HEK293 (cell line): ENCODE data around the gene FBXO42.

ENCODE experiments used
- CTCF ChIA-PET: fragments of 350-600 bp; formaldehyde crosslinking; extraction: SDS; loops from one replicate; lab custom pipeline; 2021; ENCODE audit warnings: antibody characterized with exemption; lab: Yijun Ruan, JAX
- POLR2A ChIA-PET: fragments of 300-600 bp; formaldehyde crosslinking; extraction: SDS; loops from one replicate; lab custom pipeline; 2020; ENCODE audit warnings: antibody characterized with exemption, inconsistent platforms; lab: Yijun Ruan, JAX
- H3K27ac ChIP-seq: fragments of 200-500 bp; sonication (Bioruptor generic); 2 replicates; pipeline ENCODE4 v1.5.1; 2014; ENCODE audit warnings: low read depth, low read length, control low read depth, inconsistent platforms; ENCODE audit errors: extremely low read depth
- H3K36me3 ChIP-seq, 2 experiments: fragments of 200-500 bp in 1 of 2; sonication (Bioruptor generic) in 1 of 2; 1 replicate in 1 of 2; 2 replicates in 1 of 2; pipeline ENCODE4 v1.5.1; 2014 to 2017; ENCODE audit warnings: inconsistent platforms in 2 of 2, low read length in 2 of 2; ENCODE audit not compliant: control insufficient read depth in 2 of 2, insufficient read depth in 1 of 2
- H3K4me1 ChIP-seq: fragments of 200-500 bp; sonication (Bioruptor generic); 2 replicates; pipeline ENCODE4 v1.5.1; 2014; ENCODE audit warnings: mild to moderate bottlenecking, low read length, inconsistent platforms; ENCODE audit not compliant: control insufficient read depth, insufficient read depth
- H3K4me3 ChIP-seq: 2 replicates; pipeline ENCODE4 v1.5.1; 2011; ENCODE audit warnings: low read depth, mild to moderate bottlenecking, control low read depth, low read length, moderate library complexity
- H3K9me3 ChIP-seq: fragments of 200-500 bp; sonication (Bioruptor generic); 2 replicates; pipeline ENCODE4 v1.5.1; 2014; ENCODE audit warnings: low read depth, low read length, inconsistent platforms; ENCODE audit not compliant: control insufficient read depth, insufficient read depth
- ATF2 ChIP-seq: fragments of 450-650 bp; formaldehyde crosslinking; IDR thresholded peaks from 2 replicates; pipeline ENCODE4 v1.5.1; 2016; ENCODE audit warnings: missing biosample characterization, missing genetic modification characterization, low read depth
- OSR2 ChIP-seq: fragments of 450-650 bp; formaldehyde crosslinking; IDR thresholded peaks from 2 replicates; pipeline ENCODE4 v1.5.1; 2016; ENCODE audit warnings: missing biosample characterization, missing genetic modification characterization
- PRDM1 ChIP-seq: fragments of 450-650 bp; formaldehyde crosslinking; IDR thresholded peaks from 2 replicates; pipeline ENCODE4; 2016; ENCODE audit warnings: missing biosample characterization, missing genetic modification characterization
- PRDM4 ChIP-seq: fragments of 450-650 bp; formaldehyde crosslinking; IDR thresholded peaks from 2 replicates; pipeline ENCODE4 v1.5.1; 2017; ENCODE audit warnings: missing biosample characterization, missing genetic modification characterization
- SETDB1 ChIP-seq: IDR thresholded peaks from one replicate; pipeline ENCODE4 v1.6.1; 2017; ENCODE audit warnings: mild to moderate bottlenecking, low read length, moderate library complexity, mixed read lengths; ENCODE audit not compliant: insufficient read length
- WT1 ChIP-seq: fragments of 450-650 bp; formaldehyde crosslinking; IDR thresholded peaks from 2 replicates; pipeline ENCODE4 v1.5.1; 2016; ENCODE audit warnings: missing biosample characterization, missing genetic modification characterization
- ZBTB11 ChIP-seq: fragments of 450-650 bp; formaldehyde crosslinking; conservative IDR thresholded peaks from 2 replicates; pipeline ENCODE4 v1.5.1; 2016; ENCODE audit warnings: low read depth, missing biosample characterization, missing genetic modification characterization
- ZFP69B ChIP-seq: fragments of 450-650 bp; formaldehyde crosslinking; IDR thresholded peaks from 2 replicates; pipeline ENCODE4 v1.5.1; 2016; ENCODE audit warnings: missing biosample characterization, missing genetic modification characterization
- ZIC2 ChIP-seq: fragments of 450-650 bp; formaldehyde crosslinking; IDR thresholded peaks from 2 replicates; pipeline ENCODE4 v1.5.1; 2016; ENCODE audit warnings: missing biosample characterization, missing genetic modification characterization
- ZNF157 ChIP-seq: fragments of 450-650 bp; formaldehyde crosslinking; IDR thresholded peaks from 2 replicates; pipeline ENCODE4 v1.5.1; 2016; ENCODE audit warnings: missing biosample characterization, missing genetic modification characterization
- ZNF23 ChIP-seq: fragments of 450-650 bp; formaldehyde crosslinking; IDR thresholded peaks from 2 replicates; pipeline ENCODE4 v1.5.1; 2016; ENCODE audit warnings: missing biosample characterization, missing genetic modification characterization, borderline replicate concordance
- ZNF341 ChIP-seq: fragments of 450-650 bp; formaldehyde crosslinking; IDR thresholded peaks from 2 replicates; pipeline ENCODE4; 2016; ENCODE audit warnings: low read depth, missing biosample characterization, missing genetic modification characterization
- ZNF362 ChIP-seq: fragments of 450-650 bp; formaldehyde crosslinking; IDR thresholded peaks from 2 replicates; pipeline ENCODE4 v1.5.1; 2016; ENCODE audit warnings: missing biosample characterization, missing genetic modification characterization
- ZNF398 ChIP-seq: fragments of 450-650 bp; formaldehyde crosslinking; IDR thresholded peaks from 2 replicates; pipeline ENCODE4 v1.5.1; 2017; ENCODE audit warnings: missing biosample characterization, missing genetic modification characterization
- ZNF558 ChIP-seq: fragments of 450-650 bp; formaldehyde crosslinking; IDR thresholded peaks from 2 replicates; pipeline ENCODE4 v1.5.1; 2016; ENCODE audit warnings: missing biosample characterization, missing genetic modification characterization
- ZNF600 ChIP-seq: fragments of 450-650 bp; formaldehyde crosslinking; IDR thresholded peaks from 2 replicates; pipeline ENCODE4 v1.5.1; 2016; ENCODE audit warnings: missing biosample characterization, missing genetic modification characterization
- ZNF621 ChIP-seq: fragments of 450-650 bp; formaldehyde crosslinking; IDR thresholded peaks from 2 replicates; pipeline ENCODE4 v1.5.1; 2017; ENCODE audit warnings: missing biosample characterization, missing genetic modification characterization
- ZNF623 ChIP-seq: fragments of 450-650 bp; formaldehyde crosslinking; IDR thresholded peaks from 2 replicates; pipeline ENCODE4 v1.5.1; 2016; ENCODE audit warnings: missing biosample characterization, missing genetic modification characterization
- ZNF701 ChIP-seq: fragments of 450-650 bp; formaldehyde crosslinking; IDR thresholded peaks from 2 replicates; pipeline ENCODE4 v1.5.1; 2016; ENCODE audit warnings: missing biosample characterization, missing genetic modification characterization
- ZNF76 ChIP-seq: fragments of 450-650 bp; formaldehyde crosslinking; IDR thresholded peaks from 2 replicates; pipeline ENCODE4; 2016; ENCODE audit warnings: low read depth, missing biosample characterization, missing genetic modification characterization, borderline replicate concordance
- ZNF843 ChIP-seq: fragments of 450-650 bp; formaldehyde crosslinking; IDR thresholded peaks from 2 replicates; pipeline ENCODE4 v1.5.1; 2016; ENCODE audit warnings: missing biosample characterization, missing genetic modification characterization
- ZSCAN16 ChIP-seq: fragments of 450-650 bp; formaldehyde crosslinking; IDR thresholded peaks from 2 replicates; pipeline ENCODE4 v1.5.1; 2016; ENCODE audit warnings: missing biosample characterization, missing genetic modification characterization

FBXO42 gene

GRCh38 chr1:16199700-16200099 is 152.6 kb downstream of the FBXO42 start:
- TF ChIP-seq ZNF558 (tag by site-specific recombination) = no peak
- TF ChIP-seq ZNF341 (tag by site-specific recombination) = peak; percentile 98
- TF ChIP-seq ZNF600 = peak; percentile 64
- TF ChIP-seq ATF2 = no peak
- TF ChIP-seq ZNF623 (tag by site-specific recombination) = peak; percentile 96
- no peak for TF ChIP-seq ZSCAN16 (tag by site-specific recombination)
- peak; percentile 55 for TF ChIP-seq ZIC2 (tag by site-specific recombination)
- TF ChIP-seq ZNF76 (tag by site-specific recombination) = no peak
- TF ChIP-seq WT1 (tag by site-specific recombination) = peak; percentile 41; the same call in 1 of the 2 replicates
- TF ChIP-seq PRDM1 (tag by site-specific recombination) = peak; percentile 100
- TF ChIP-seq ZNF701 (tag by site-specific recombination) = no peak
- TF ChIP-seq ZNF398 (tag by site-specific recombination) = peak; percentile 95
- Histone ChIP-seq H3K27ac (no peak overlapping the region), H3K36me3 (no peaks in the 10 kb centered on the region), H3K9me3 (no peaks in the 10 kb centered on the region), H3K4me3 (no peak overlapping the region), H3K4me1 (no peaks in the 10 kb centered on the region)
- ChIA-PET POLR2A (interaction anchor here (0.6 kb wide), 1 partner anchor 122 kb away, joined by 4 read pairs; no protein-coding TSS in a partner anchor), CTCF (interaction anchor here (0.7 to 1.8 kb wide), 3 partner anchors 9 to 126 kb away, joined by 4 to 7 read pairs (median 6); no protein-coding TSS in a partner anchor)

GRCh38 chr1:16199157-16199501 is 153.2 kb downstream of the FBXO42 start:
- no peak overlapping the region for H3K4me3 ChIP-seq
- no peaks in the 10 kb centered on the region for H3K4me1 ChIP-seq
- ChIA-PET POLR2A (no interaction called here), CTCF (interaction anchor here (0.7 to 1.8 kb wide), 2 partner anchors 51 to 117 kb away, joined by 3 to 7 read pairs; no protein-coding TSS in a partner anchor)
- H3K9me3 ChIP-seq = no peaks in the 10 kb centered on the region
- TF ChIP-seq ZNF157 (tag by site-specific recombination) (no peak), ZNF23 (tag by site-specific recombination) (no peak), ZNF843 (no peak), ZNF362 (no peak), ZNF701 (tag by site-specific recombination) (no peak), OSR2 (tag by site-specific recombination) (no peak), PRDM4 (tag by site-specific recombination) (no peak), SETDB1 (no peak), ZFP69B (tag by site-specific recombination) (no peak), ZNF621 (tag by site-specific recombination) (no peak), ZBTB11 (tag by site-specific recombination) (no peak)
- H3K27ac ChIP-seq = no peak overlapping the region
- no peaks in the 10 kb centered on the region for H3K36me3 ChIP-seq
